GM18499 (cell line): ENCODE data around the gene SLC39A5.
"Not testable (repeated sequence)": the region's sequence is repeated elsewhere in the genome, so short reads cannot be mapped to it uniquely, and the experiment has no call there.

ENCODE experiments used
- ATAC-seq: cut with Tn5 transposase; IDR thresholded peaks from one replicate; pipeline ENCODE4 v1.9.1; 2021; ENCODE audit warnings: moderate number of reproducible peaks; ENCODE audit not compliant: insufficient read depth, unreplicated experiment

The SLC39A5 gene

DNA sequence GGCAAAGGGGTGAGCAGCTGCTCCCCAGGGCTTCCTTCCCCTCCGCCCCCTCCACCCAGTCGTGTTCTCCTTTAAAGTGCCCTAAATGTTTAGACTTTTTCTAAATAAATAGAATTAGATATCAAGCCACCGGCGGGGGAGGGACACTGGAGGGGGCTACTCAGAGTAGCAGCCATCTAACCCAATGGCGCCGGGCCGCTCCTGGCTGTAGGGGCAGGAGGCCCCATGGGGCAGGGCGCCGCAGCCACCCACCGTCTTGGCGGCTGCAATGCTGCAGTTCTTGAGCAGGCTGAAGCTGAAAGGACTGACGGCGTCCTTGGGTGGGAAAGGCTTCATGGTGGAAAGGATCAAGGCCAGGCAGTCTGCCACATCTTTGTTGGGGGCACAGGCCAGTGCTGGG is 13.1 kb downstream of the SLC39A5 start:
- no peak for ATAC-seq

DNA sequence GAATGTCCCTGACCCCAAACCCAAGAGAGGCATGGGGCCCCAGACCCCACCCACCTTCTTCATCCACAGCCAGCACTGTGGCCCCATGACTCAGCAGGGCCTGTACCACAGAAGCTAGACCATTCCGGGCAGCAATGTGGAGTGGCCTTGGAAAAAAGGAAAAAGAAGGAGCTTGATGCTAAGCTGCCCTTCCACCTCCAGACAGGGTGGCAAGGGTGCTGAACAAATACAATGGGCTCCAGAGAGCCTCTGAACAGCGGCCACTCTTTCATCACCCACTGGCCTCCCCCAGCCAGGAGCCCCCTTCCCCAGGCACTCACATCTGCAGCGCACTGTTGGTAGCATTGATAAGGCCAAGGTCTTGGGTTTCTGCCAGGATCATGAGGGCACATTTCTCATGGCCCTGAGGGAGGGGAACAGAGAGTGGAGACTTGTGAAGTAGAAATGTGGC is 13.9 kb downstream of the SLC39A5 start:
- ATAC-seq: no peak

- ATAC-seq: no peak
Measured at GRCh38 chr12:56244494-56244893, 14.6 kb downstream of the SLC39A5 start.

DNA sequence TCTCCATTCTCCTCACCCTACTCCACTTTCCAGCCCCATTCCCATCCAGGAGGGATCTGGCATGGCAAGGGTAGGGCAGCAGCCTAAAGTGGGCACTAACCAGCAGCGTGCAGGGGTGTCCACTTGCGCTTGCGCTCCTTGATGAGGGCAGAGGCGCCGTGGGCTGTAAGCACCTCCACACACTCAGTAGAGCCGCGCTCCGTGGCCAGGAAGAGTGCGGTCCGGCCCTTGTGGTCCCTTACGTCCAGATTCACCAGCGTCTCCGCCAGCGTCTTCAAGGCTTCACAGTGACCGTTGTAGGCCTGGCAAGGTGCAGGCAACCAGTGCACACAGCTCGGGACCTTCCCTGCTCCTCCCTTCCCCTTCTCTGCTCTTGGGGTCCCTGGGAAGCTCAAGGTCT is 18.1 kb downstream of the SLC39A5 start:
- no peak for ATAC-seq

DNA sequence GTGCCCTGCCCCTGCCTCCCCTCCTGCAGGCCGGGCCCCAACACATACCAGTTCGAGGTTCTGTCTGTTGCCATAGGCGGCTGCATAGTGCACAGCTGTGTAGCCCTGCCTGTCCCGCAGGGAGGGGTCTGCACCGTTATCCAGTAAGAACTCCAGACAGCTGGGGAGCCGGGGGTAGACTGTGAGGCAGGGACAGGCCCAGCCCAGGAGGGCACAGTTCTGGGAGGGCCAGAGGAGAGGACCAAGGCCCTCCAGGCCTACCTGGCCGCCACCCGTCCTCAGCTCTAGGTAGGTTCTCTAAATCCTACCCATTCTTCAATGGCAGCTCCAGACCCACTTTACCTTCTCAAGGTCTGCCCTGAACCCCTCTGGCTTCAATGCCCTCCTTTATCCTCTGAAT is 18.9 kb downstream of the SLC39A5 start:
- no peak for ATAC-seq

DNA sequence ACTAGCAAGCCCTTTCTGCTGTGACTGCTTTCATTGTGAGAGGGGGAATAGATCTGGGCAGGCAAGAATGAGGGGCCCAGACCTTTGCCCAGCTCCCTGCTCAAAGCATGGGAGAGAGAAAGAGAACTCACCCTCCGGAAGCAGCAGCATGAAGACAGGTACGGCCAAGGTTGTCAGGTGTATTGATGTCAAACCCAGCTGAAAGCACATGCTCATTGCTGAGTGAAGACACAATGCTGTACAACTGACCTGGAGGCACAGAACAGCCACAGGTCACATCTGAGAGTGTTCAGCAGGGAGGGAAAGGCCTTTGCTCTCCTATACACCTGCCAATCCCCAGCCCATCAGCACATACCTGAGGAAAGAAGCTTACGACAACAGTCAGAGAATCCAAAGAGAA is 22.8 kb downstream of the SLC39A5 start:
- ATAC-seq: no peak

- ATAC-seq: no peak
Measured at GRCh38 chr12:56253091-56253490, 23.2 kb downstream of the SLC39A5 start.

DNA sequence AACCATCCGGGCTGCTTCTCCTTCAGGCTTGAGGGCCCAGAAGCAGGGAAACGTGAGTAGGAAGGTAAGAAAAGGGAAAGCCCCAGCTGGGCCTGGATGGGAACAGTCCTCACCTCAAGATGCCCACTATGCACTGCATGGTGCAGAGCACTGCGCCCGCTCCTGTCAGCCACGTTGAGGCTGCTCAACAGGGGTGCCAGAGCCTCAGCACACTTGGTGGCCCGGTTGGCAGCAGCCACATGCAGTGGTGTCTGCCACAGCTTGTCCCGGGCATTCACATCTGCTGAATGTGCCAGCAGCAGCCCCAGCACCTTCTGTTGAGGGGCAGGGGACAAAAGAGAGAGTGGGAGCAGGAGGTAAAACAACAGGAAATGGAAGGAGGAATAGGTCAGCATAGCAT is 25.8 kb downstream of the SLC39A5 start:
- ATAC-seq: no peak

- ATAC-seq: no peak
Measured at GRCh38 chr12:56256326-56256960, 26.6 kb downstream of the SLC39A5 start.

DNA sequence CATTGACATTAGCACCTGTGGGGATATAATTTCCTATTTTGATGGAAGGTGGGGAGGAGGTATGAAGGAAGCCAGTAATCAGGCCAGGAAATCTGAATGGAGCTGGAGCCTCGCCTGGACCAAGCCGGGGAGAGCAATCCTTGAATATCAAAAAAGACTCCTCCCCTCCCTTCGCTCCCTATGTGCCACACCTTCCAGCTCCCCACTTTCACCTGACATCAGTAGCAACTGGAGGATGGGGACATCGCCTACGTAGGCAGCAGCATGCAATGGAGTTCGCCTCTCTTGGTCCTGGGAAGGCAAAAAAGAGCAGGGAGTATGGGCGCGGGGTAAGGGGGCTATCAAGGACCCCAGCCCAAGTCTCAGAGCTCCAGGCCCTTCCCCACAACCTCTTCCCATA is 27.2 kb downstream of the SLC39A5 start:
- no peak for ATAC-seq

- no peak for ATAC-seq
Measured at GRCh38 chr12:56257491-56258067, 27.7 kb downstream of the SLC39A5 start.

DNA sequence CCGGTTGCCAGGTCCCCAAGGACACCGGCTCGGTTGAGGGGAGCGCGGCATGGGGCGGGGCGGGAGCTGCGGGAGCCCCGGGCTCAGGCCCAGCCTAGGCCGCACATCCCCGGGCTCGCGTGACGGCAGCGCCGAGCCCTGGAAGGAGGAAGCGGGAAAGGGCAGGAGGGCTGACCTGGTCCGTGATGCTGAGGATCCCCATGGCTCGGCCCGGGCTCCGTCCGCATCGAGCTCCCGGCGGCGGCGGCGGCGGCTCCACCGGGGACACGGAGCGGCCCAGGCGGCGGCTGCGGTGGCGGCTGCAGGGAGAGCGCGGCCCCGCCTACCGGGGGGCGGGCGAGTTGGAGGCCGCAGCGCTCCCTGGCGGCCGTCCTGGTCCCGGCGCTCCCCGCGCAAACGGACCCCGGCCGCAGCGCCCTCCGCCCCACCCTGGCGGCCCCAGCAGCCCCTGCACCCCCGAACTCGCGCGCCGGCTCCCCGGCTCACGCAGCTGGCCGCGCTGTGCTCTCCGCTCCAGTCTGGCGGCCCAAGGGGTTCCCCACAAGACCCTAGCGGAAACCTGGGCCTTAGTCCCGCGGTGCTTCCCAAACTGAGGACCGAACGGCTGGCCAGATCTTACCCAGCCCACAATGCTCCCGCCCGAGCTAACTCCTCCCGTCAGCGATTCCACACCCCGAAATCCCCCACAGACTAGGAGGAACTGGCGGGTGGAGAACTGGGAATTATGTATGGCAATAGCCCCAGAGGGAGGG is 28.4 kb downstream of the SLC39A5 start, which contains the start of gene ANKRD52:
ANKRD52 (minus strand) TSS at position 317 of the 752 bp plus-strand sequence; CDS start at position 202, 115 bp downstream.
- ATAC-seq: no peak

DNA sequence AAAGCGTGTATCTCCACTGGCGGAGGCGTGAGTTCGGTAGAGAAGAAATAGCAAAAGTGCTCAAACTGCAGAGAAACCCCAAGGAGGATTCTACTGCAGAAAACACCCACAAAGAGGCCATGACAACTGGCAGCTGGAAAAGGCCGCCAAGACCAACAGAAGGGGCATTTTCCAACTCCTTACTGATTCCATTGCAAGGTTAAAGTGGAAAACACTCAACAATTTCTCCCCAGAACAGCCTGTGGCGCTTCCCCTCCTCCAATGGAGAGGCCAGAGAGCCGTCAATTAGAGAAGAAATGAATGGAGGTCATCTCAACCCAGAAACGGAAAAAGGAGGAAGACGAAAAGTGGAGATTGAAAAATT is 29.0 kb downstream of the SLC39A5 start:
- ATAC-seq: no peak

- no peak for ATAC-seq
Measured at GRCh38 chr12:56260380-56260779, 30.5 kb downstream of the SLC39A5 start.

DNA sequence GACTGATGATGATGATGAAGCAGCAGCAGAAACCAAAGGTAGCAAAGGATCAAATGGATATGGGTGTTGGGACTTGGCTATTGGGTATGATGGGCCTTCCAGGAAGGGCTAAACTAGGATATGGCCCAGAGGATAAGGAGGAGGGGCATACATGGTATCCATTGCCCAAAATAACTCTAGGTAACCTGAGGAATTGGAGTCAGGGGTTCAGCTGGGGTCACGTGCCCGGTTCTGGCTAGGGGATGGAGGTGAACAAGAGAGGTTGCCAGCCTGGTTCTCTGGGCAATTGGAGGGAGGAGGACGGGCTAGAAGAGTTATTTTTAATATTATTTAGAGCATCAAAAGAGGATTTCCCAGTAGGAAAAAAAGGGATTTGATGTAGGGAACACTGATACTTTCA is 31.1 kb downstream of the SLC39A5 start:
- ATAC-seq: no peak

DNA sequence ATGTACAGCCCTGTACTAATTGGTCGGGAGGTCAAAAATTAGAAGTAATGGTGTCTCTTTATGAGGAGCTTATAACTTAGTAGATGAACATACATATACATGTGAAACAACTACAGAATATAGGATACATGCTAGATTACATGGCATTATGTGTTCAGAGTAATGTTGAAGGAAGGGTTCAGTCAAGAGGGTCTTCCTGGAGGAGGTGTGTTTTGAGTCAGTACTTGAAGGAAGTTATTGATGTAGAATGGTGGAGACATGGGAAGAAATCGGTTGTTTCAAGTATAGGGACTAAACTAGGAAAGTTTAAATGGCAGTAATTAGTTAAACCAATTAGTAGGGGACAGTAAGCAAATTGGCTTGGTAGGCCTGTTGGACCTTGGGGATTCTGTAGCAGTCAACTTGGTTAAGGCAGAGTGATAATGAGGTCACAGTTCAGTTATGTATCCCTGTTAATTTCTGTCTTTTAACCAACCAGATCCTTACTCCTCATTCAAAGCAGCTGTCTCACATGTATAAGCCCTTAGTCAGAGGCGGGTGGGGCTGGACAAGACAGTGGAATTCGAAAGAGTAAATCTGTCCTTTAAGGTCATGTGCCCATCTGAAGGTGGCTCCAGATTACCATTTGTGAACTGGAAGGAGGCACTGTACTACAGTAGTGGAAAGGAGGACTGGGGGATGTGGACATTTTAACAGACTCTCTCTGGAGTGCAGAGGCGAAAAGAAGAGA is 31.8 kb downstream of the SLC39A5 start:
- no peak for ATAC-seq

DNA sequence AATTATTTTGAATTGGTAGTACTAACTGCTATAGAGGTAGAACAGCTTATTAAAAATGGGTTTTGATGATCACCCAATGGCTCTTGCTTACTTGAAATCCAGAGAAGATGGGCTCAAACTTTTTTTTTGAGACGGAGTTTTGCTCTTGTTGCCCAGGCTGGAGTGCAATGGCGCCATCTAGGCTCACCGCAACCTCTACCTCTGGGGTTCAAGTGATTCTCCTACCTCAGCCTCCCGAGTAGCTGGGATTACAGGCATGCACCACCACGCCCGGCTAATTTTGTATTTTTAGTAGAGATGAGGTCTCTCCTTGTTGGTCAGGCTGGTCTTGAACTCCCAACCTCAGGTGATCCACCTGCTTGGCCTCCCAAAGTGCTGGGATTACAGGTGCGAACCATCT is 33.1 kb downstream of the SLC39A5 start:
- not testable (repeated sequence) for ATAC-seq

- not testable (repeated sequence) for ATAC-seq
Measured at GRCh38 chr12:56266068-56266692, 36.3 kb downstream of the SLC39A5 start.

DNA sequence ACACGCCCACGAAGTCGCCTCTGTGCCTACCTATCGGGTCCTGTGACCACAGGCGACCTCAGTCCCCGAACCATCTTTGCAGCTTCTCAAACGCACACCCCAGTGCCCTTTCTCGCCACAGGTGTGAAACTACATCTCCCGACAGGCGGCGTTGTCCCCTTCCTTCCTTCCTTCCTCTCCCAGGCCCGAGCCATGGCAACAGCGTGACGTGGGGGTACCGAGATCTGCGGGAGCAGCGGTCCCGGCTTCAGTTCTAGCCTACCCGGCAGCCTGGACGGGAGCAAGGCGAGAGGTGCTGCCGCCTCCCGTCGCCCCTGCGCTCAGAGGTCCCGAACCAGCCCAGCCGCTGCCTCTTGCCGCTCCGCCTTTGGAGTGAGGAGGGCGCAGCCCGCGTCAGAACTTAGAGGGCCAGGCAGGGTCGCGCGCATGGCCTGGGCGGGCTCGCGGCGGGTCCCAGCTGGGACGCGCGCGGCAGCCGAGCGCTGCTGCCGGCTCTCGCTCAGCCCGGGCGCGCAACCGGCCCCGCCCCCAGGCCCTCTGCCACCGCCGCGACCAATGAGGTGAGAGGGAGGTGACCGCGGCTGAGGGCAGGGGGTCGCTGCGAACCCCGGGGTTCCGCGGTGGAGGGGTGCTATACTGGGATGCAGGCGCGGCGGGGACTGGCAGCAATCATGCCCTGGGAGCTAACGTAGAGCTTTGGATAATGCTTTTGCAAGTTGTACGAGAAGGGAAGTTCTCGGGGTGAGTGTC is 37.0 kb downstream of the SLC39A5 start, which contains the start of gene COQ10A:
COQ10A (plus strand) TSS at position 250 of the 750 bp plus-strand sequence; CDS start at position 427, 177 bp downstream.
- no peak for ATAC-seq
